ENCODE measurements around the gene NUP62. TPM values are rescaled to one million over a fixed set of nuclear protein-coding genes. Genes with fewer than 3 reads are reported as not detected.
A peak's percentile ranks its signal among the peaks of the same experiment; 100 is the strongest.

NUP62 gene
- total RNA-seq, 2 experiments from 2014 or later: 164 to 179 TPM

DNA sequence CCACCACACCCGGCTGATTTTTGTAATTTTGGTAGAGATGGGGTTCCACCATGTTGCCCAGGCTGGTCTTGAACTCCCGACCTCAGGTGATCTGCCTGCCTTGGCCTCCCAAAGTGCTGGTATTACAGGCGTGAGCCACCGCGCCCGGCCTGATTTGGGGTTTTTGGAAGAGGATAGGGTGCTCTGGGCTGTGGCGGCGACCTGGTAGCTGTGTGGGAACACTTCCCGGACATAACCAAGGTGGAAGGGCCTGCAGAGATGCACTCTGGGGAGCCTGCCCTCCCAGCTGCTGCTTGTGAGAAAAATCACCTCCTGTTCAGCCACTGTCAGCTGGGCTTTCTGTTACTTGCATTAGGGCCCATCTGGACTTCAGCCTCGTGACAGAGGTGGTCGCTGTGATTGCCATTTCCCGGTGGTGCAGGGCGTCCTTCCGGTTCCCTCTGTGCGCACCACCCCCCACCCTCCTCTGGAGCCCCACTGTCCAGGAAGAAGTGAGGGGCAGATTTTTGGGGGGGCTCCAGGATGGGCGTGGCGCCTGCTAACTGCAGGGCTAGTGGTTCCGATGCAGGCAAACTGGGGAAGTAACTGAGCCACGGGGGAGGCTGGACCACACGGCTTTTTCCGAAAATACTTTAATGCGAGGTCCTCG lies 40.1 kb downstream of the NUP62 start:
- Mint-ChIP-seq H3K4me1 (peaks cover 2% of the 10 kb centered on the region), H3K27ac (no peak overlapping the region), H3K9me3 (peaks cover 2% of the 10 kb centered on the region), H3K36me3 (peaks cover 12% of the 10 kb centered on the region), H3K27me3 (no peaks in the 10 kb centered on the region), H3K4me3 (no peak overlapping the region)
- no peak for DNase-seq

DNA sequence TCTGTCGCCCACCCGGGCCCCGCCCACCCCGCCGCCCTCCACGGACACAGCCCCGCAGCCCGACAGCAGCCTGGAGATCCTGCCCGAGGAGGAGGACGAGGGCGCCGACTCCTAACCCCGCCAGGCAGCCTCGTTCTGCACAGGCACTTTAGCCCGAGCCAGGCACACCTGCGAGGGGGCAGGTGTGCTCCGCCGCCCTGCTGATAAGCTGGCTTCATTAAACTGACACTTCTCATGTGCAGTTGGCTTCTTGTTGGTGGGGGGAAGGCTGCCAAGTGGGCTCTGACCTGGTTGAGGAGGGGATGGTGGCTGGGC lies 40.8 kb downstream of the NUP62 start:
- no peak overlapping the region for H3K4me3 Mint-ChIP-seq
- H3K36me3 Mint-ChIP-seq: peaks cover 15% of the 10 kb centered on the region
- no peaks in the 10 kb centered on the region for H3K27me3 Mint-ChIP-seq
- peaks cover 2% of the 10 kb centered on the region for H3K9me3 Mint-ChIP-seq
- DNase-seq: no peak
- H3K4me1 Mint-ChIP-seq: peaks cover 2% of the 10 kb centered on the region
- H3K27ac Mint-ChIP-seq: no peak overlapping the region

DNA sequence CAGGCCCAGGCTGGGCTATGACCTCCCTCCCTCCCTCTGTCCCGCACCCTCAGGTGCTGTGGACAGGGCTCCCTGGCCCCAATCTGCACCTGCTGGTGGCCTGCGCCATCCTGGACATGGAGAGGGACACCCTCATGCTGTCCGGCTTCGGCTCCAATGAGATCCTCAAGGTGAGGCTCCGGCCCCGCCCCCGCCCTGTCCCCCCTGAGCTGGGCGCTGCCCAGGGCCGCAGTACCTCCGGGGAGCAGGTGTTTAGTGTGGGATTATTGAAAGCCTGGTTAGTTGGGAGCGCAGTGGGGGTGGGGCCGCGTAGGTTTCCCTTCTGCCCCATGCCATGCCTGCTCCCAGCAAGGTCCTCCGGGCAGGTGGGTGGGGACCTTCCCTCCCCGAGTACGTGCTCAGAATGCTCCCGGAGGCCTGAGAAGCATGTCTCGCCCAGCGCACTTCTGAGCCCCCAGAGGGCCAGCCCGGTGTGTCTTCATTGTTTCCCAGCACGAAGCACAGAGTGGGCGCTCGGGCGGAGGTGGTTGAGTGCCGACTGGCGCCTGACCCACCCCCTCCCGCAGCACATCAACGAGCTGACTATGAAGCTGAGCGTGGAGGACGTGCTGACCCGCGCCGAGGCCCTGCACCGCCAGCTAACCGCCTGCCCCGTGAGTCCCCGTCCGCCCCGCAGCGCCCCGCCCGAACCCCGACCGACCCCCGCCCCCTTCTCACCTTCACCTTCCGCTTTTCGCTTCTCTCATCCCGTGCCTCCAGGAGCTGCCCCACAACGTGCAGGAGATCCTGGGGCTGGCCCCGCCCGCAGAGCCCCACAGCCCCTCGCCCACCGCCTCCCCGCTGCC lies 41.4 kb downstream of the NUP62 start:
- DNase-seq: no peak
- Mint-ChIP-seq H3K4me1 (peaks cover 2% of the 10 kb centered on the region), H3K36me3 (peaks cover 19% of the 10 kb centered on the region), H3K27me3 (no peaks in the 10 kb centered on the region), H3K9me3 (peaks cover 2% of the 10 kb centered on the region), H3K4me3 (no peak overlapping the region), H3K27ac (no peak overlapping the region)

DNA sequence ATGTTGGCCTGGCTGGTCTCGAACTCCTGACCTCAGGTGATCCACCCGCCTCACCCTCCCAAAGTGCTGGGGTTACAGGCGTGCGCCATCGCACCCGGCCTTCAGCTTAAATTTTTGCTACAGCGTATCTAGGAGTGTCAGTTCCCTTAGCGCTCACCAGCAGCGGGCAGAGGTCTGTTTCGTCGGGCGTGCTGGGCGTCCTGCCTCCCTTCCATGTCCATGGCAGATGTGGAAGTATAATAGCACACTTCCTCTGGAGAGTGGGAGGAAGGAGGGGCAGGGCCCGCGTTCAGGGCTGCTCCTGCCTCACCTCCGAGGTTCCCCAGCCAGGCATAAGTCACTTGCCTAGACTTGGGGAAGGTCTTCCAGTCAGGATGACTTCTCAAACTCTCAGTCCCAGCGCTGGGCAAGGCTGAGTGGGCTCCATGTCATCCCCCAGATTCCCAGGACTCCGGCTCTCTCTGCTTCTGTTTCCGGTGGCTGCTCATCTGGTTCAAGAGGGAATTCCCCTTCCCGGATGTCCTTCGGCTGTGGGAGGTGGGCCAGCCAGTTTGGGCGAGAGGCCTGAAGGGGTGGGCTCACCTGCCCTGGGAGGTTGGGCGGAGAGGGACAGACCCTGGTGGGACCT lies 42.2 kb downstream of the NUP62 start:
- H3K4me3 Mint-ChIP-seq: no peak overlapping the region
- peaks cover 19% of the 10 kb centered on the region for H3K36me3 Mint-ChIP-seq
- peaks cover 2% of the 10 kb centered on the region for H3K9me3 Mint-ChIP-seq
- peaks cover 2% of the 10 kb centered on the region for H3K4me1 Mint-ChIP-seq
- H3K27me3 Mint-ChIP-seq: no peaks in the 10 kb centered on the region
- no peak overlapping the region for H3K27ac Mint-ChIP-seq
- DNase-seq: no peak

DNA sequence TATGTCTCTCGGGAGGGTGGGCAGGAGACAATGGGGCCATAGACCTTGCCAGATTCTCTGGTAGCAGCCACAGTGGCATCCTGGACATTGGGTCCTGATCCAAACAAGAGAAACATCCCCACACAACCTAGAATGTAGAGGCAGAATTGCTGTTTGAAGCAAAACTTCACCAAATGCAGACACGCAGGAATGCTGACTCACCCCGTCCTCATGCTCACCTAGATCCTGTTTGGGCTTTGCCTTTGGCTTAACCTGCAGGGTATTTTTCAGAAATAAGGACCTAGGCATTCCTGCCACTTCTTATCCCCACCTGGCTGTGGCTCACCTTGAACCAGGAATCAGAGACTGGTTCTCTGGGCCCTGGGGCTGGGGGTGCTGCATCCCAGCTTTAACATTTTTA lies 44.5 kb downstream of the NUP62 start:
- Mint-ChIP-seq H3K4me3 (no peak overlapping the region), H3K27ac (no peak overlapping the region), H3K4me1 (peaks cover 2% of the 10 kb centered on the region), H3K27me3 (no peaks in the 10 kb centered on the region), H3K9me3 (peaks cover 2% of the 10 kb centered on the region), H3K36me3 (peaks cover 27% of the 10 kb centered on the region)
- DNase-seq: no peak

DNA sequence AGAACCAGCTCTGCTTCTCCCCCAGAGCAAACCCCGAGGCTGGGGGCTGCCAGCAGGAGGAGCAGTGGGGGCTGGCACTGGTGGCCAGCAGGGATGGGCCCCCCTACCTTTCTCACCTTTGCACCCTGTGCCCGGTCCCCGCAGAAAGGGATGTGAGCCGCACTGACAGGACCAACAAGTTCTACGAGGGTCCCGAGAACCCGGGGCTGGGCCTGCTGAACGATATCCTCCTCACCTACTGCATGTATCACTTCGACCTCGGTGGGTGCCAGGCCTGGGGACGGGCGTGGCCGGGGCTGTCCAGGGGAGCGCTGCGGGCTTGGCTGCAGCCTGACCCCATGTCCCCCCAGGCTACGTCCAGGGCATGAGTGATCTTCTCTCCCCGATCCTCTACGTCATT lies 45.2 kb downstream of the NUP62 start:
- H3K36me3 Mint-ChIP-seq: peaks cover 26% of the 10 kb centered on the region
- peaks cover 5% of the 10 kb centered on the region for H3K4me1 Mint-ChIP-seq
- H3K4me3 Mint-ChIP-seq: no peak overlapping the region
- no peaks in the 10 kb centered on the region for H3K9me3 Mint-ChIP-seq
- DNase-seq: no peak
- H3K27me3 Mint-ChIP-seq: no peaks in the 10 kb centered on the region
- no peak overlapping the region for H3K27ac Mint-ChIP-seq

DNA sequence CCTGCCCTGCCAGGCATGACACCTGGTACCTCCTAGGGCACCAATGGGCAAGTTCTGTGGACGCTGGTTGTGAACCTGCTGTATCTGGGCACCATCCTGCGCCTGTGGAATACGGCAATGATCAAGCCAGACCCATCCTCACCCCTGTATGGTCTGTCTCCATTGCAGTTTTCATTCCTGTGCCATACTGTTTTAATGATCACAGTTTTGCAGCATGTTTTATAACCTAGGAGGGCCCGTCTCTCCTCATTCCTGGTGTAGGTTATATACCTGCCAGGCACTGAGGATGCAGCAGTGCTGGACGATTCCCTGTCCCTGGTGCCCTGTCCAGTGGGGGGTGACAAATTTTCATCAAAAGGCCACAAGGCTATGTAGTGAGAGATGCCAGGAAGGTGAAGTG lies 46.2 kb downstream of the NUP62 start:
- H3K27ac Mint-ChIP-seq: no peak overlapping the region
- H3K27me3 Mint-ChIP-seq: no peaks in the 10 kb centered on the region
- DNase-seq: no peak
- H3K36me3 Mint-ChIP-seq: peaks cover 28% of the 10 kb centered on the region
- no peak overlapping the region for H3K4me3 Mint-ChIP-seq
- no peaks in the 10 kb centered on the region for H3K9me3 Mint-ChIP-seq
- H3K4me1 Mint-ChIP-seq: peaks cover 14% of the 10 kb centered on the region

DNA sequence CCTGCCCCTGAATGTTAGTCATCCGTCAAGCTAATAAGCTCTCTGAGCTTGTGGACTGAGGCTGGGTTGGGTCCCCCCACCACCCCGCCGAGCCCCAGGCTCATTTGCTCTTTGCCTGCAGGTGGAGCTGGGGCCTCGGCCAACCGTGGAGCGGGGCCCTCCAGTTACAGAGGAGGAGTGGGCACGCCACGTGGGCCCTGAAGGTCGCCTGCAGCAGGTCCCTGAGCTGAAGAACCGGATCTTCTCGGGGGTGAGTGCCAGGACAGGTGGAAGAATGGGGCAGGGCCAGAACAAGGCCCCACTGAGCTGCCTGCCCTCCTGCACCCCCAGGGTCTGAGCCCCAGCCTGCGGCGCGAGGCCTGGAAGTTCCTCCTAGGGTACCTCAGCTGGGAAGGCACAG lies 46.7 kb downstream of the NUP62 start:
- Mint-ChIP-seq H3K9me3 (no peaks in the 10 kb centered on the region), H3K4me1 (peaks cover 16% of the 10 kb centered on the region), H3K27ac (no peak overlapping the region), H3K4me3 (no peak overlapping the region), H3K27me3 (no peaks in the 10 kb centered on the region), H3K36me3 (peaks cover 28% of the 10 kb centered on the region)
- DNase-seq: no peak

DNA sequence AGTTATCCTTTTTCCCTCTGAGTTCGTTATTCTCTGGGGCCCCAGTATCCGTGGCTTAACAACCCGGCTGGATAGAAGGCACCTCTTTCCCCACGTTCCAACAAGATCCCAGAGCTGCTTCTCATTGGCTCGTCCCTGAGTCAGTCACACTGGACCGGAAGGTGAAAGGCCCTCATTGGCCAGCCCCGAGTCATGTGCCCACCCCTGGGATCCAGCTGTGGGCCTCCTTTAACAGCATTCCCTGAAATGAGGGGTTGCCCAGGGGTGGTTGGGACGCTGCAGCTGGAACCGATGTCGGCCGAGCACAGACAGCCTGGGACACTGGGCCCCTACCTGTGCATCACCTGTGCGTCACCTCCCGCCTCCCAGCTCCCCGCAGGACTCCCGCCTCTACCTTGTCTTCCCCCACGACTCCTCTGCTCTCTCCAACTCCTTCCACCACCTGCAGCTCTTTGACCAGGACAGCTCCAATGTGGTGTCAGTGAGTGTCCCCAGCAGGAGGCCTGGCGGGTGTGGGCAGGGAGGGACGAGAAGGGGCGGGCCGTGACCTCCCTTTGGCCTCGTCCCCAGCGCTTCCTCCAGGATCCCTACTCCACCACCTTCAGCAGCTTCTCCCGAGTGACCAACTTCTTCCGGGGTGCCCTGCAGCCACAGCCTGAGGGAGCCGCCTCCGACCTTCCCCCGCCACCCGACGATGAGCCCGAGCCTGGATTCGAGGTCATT lies 47.5 kb downstream of the NUP62 start:
- H3K36me3 Mint-ChIP-seq: peaks cover 28% of the 10 kb centered on the region
- H3K4me1 Mint-ChIP-seq: peaks cover 16% of the 10 kb centered on the region
- no peaks in the 10 kb centered on the region for H3K27me3 Mint-ChIP-seq
- H3K9me3 Mint-ChIP-seq: no peaks in the 10 kb centered on the region
- no peak overlapping the region for H3K27ac Mint-ChIP-seq
- no peak for DNase-seq
- no peak overlapping the region for H3K4me3 Mint-ChIP-seq

DNA sequence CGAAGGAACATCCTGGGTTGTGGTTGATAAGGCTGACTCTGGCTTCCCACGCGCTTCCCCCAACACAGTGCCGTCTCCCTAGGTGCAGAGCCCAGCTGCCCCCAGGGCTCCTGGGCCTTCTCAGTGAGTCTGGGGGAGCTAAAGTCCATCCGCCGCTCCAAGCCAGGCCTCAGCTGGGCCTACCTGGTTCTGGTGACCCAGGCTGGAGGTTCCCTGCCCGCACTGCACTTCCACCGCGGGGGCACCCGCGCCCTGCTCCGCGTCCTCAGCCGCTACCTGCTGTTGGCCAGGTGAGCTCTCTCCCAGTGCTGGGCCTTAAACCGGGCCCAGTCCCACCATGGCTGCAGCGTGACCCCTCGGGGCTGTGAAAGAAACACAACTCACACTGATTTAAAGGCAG lies 48.1 kb downstream of the NUP62 start:
- H3K4me1 Mint-ChIP-seq: peaks cover 15% of the 10 kb centered on the region
- no peaks in the 10 kb centered on the region for H3K9me3 Mint-ChIP-seq
- DNase-seq: no peak
- no peaks in the 10 kb centered on the region for H3K27me3 Mint-ChIP-seq
- peaks cover 28% of the 10 kb centered on the region for H3K36me3 Mint-ChIP-seq
- H3K27ac Mint-ChIP-seq: no peak overlapping the region
- no peak overlapping the region for H3K4me3 Mint-ChIP-seq

DNA sequence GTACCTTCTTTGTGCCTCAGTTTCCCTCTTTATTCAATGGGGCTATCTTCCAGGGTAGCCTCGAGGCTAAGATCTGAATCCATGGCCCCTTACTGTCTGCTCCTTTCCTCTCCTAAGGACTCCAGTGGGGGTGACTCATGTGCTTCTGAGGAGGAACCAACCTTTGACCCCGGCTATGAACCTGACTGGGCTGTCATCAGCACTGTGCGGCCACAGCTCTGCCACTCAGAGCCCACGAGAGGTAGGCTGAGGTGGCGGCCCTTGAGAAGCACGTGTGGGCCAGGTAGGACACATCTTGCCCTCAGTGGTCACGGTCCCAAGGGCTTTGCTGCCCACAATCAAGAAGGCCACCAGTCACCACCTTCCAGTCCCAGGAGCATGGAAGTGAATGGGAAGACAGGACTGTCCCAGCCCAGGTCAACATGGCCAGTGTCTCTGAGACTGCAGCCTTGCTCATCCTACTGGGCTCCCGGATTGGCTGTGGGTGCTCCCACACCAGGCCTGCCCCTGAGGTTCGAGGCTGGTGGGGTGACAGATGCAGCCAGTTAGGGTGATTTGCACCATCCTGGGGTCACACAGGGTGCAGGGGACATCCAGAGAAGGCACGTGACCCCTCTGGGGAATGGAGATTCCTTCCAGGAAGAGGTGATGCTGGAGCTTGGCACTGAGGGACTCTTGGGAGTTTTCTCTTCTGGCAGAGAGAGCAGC lies 49.0 kb downstream of the NUP62 start:
- Mint-ChIP-seq H3K36me3 (peaks cover 28% of the 10 kb centered on the region), H3K27ac (no peak overlapping the region), H3K4me3 (no peak overlapping the region), H3K9me3 (no peaks in the 10 kb centered on the region), H3K4me1 (peaks cover 17% of the 10 kb centered on the region), H3K27me3 (no peaks in the 10 kb centered on the region)
- DNase-seq: no peak

DNA sequence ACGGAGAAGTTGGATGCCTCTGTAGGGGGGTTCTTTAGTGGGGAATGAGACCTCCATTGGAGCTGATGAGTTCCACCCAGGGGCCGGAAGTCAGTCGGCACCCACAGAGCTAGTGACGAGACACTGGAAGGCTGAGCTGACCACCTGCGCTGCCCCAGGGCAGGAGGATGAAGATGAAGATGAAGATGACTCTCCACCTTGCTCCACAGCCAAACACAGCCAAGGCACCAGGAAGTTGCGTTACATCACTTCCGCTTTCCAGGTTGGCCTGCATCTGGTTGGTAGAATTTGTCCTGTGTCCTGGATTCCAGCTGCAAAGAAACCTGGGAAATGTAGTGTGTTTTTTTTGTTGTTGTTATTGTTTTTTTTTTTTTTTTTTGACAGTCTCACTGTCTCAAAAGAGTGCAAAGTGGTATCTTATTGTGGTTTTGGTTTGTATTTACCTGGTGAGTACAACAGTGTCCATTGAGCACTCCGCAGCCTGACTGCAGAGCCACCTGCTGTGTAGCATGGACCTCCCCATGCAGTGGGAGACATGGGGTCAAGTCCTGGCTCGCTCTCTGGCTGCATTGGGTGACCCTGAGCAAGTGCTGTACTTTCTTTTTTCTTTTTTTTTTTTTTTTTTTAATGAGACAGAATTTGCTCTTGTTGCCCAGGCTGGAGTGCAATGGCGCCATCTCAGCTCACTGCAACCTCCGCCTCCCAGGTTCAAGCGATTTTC lies 49.9 kb downstream of the NUP62 start:
- Mint-ChIP-seq H3K4me1 (peaks cover 21% of the 10 kb centered on the region), H3K27me3 (no peaks in the 10 kb centered on the region), H3K27ac (peak overlapping the region; percentile 42), H3K4me3 (peak overlapping the region; percentile 4), H3K9me3 (no peaks in the 10 kb centered on the region), H3K36me3 (peaks cover 25% of the 10 kb centered on the region)
- DNase-seq: no peak

DNA sequence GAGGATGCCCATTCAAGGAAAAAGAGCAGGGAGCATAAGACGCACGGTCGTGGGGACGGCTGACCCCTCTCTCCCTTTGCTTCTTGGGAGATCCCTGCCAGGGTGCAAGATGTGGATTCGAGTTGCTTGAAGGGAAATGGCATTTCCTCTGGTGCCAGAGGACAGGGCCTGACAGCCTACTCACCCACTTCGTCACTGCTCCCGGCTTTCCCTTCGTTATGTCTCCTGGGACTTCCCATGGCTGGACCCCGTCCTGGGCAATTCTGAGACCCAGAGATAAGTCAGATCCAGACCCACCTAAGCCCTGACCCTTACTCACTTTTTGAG lies 50.6 kb downstream of the NUP62 start:
- peaks cover 25% of the 10 kb centered on the region for H3K36me3 Mint-ChIP-seq
- H3K27me3 Mint-ChIP-seq: no peaks in the 10 kb centered on the region
- H3K9me3 Mint-ChIP-seq: no peaks in the 10 kb centered on the region
- H3K4me3 Mint-ChIP-seq: no peak overlapping the region
- no peak for DNase-seq
- peak overlapping the region; percentile 42 for H3K27ac Mint-ChIP-seq
- peaks cover 21% of the 10 kb centered on the region for H3K4me1 Mint-ChIP-seq
